T-helper 9 cell (primary cell): Measurements from ENCODE around the gene MAN2A2.
"Not testable (repeated sequence)": the region's sequence is repeated elsewhere in the genome, so short reads cannot be mapped to it uniquely, and the experiment has no call there.

Source experiments
- DNase-seq: peaks from one replicate; pipeline ENCODE4 v3.0.0-alpha.2; 2020

Gene MAN2A2

DNA sequence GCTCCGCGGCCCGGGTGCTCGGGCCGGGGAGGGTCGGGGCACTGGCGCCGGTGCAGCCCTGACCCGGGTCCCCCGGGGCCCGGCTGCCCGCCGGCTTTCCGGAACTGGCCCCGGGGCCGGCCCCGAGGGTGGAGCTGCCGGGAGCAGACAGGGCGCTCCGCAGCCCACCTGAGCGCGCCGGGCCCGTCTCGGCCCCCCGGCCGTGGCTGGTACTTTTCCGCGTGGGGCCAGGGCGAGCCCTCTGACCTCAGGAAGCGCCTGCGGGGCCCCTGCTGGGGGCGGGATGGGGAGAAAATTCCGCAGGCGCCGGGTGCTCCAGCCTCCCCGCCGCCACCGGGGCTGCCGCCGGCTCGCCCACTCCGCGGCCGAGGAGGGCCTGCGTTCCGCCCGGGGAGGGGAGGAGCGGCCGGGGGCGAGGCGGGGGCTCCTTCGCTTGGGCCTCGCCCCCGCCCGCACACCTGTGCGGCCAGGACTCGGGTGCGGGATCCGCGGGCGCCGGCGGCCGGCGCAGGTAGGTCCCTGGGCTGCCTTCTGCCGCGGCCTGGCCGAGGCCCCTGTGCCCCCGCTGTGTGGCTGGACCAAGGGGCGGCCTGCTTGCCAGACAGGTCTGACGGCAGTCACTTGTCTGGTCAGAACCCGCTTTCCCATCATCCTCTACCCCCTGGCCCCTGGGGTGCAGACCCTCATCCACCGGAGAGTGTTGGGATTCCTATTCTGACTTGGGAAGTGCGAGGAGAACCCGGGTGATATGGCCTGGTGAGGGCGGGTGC is 31.2 kb upstream of the MAN2A2 start:
- DNase-seq: no peak

DNA sequence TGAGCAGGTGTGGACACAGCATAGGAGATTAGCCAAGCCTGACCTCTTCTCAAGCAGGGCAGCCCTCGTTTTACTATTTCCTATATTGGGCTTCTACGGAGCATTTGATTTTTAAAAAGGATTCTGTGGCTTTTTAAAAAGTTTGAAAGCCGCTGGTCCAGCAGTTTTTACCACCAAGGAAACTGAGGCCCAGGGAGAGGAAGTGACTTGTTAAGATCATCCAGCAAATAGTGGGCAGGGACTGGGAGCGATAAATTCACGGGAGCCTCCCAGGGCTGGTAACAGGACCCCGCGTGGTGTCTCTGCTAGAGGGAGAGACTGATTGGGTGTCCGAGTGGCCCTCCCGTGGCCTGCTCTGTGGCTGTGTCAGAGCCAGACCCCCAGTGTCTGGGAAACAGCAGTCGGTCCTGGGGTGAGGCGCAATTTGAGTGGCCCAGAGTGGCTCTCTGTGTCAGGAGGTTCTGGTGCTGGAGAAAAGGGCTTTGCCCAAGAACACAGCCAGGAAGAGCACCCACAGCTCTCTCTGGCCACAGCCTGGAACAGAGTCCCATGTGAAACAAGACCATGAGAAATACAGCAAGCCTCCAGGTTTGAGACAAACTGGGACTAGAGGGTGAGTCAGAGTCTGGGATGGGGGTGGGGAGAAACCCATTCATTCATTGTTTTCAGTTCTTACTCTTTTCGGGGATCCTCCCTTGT is 30.5 kb upstream of the MAN2A2 start:
- no peak for DNase-seq

DNA sequence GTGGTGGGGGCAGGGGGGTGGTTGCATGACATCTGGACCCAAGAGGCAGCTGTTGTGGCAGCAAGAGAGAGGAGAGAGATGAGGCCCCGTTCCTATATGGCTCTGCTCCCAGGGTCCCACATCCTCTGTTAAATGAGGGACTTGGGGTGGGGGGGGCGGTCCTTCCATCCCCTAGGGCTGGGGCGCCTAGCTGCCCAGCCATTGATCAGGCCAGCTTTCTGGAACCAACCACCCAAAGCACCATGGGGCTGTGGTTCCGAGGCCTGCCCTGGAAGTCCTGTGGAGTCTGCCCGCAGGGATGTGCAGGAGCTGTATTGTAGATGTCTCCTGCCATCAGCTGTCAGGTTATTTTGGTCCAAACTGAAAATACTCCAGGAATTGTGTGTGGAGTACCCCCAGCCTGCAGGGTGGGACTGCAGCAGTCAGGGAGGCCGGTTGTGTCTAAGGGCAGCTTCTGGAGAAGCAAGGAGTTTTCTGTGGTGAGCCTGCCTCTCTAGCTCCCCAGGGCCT is 29.6 kb upstream of the MAN2A2 start:
- no peak for DNase-seq

GRCh38 chr15:90873998-90874605 is 29.0 kb upstream of the MAN2A2 start:
- no peak for DNase-seq

- DNase-seq: not testable (repeated sequence)
Observed at GRCh38 chr15:90874986-90875385, 28.1 kb upstream of the MAN2A2 start.

- DNase-seq: no peak
Observed at GRCh38 chr15:90875549-90875981, 27.5 kb upstream of the MAN2A2 start.

DNA sequence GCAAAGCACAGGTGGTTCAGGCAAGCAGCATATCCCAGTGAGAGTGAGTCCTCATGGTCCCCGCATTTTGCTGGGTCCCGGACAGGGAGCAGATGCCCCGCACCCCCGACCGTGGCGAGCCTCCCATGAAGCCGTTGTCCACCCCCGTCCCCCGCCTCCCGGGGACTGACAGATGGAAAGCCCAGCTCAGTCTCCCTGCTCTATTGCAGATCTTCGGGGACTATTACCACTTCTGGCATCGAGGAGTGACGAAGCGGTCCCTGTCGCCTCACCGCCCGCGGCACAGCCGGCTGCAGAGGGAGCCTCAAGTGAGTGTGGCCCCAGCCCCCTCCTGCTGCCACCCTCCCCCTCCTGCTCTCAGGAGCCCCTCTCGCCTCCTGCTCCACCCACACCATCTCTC is 27.1 kb upstream of the MAN2A2 start:
- no peak for DNase-seq

- no peak for DNase-seq
Observed at GRCh38 chr15:90876512-90877170, 26.5 kb upstream of the MAN2A2 start.

DNA sequence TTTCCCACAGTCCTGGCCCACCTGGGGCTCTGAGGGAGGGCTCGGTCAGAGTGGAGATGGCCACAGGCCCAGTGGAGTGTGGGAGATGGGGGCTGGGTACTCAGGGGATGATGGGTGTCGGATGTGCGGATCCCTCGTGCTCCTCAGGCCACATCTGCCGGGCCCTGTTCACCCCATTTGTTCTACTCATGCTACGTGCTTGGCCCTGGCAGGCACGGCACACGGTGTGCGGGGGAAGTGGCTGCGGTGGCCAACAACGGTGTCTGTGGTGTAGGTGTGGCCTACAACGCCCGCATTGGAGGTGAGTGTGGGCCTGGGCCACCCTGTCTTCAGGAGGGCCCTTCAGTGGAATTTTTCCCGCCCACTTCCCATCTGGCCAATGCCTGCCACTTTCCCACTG is 25.8 kb upstream of the MAN2A2 start:
- no peak for DNase-seq

DNA sequence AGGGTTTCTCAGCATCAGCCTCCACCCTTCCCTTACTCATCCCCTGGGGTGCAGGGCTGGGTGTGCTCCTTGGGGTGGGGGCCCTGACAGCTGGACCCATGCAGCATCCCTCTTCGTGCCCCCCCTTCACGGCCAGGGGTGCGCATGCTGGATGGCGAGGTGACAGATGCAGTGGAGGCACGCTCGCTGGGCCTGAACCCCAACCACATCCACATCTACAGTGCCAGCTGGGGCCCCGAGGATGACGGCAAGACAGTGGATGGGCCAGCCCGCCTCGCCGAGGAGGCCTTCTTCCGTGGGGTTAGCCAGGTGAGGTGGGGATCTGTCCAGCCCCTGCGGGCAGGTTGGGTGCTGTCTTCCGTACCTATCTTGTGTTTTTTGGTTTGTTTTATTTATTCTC is 25.1 kb upstream of the MAN2A2 start:
- no peak for DNase-seq

GRCh38 chr15:90878660-90879059 is 24.4 kb upstream of the MAN2A2 start:
- DNase-seq: no peak

GRCh38 chr15:90879730-90880366 is 23.3 kb upstream of the MAN2A2 start:
- no peak for DNase-seq

DNA sequence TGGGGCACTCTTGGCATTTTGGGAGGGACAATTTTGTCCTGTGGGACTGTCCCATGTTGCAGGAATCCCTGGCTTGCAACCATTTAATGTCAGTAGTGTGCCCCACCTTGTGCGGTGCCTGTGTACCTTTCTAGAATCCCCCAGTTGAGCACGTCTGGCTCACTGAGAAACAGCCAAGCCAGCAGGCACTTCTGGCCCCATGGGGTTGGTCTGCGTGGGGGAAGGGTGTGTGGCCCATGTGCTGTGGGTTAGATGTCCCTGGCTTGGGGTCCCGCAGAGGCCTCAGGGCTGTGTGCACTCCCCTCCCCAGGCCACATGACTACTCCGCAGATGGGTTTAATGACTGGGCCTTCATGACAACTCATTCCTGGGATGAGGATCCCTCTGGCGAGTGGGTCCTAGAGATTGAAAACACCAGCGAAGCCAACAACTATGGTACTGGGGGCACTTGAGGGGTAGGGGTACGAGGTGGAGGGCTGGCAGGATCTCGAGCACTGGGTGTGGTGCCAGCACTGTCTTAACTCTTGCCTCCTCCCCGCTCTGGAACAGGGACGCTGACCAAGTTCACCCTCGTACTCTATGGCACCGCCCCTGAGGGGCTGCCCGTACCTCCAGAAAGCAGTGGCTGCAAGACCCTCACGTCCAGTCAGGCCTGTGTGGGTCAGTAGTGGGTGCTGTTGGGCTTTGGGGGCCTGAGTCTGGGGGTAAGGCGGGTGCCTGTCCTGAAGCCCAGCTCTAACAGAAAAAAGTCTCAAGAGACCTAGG is 22.5 kb upstream of the MAN2A2 start:
- no peak for DNase-seq

DNA sequence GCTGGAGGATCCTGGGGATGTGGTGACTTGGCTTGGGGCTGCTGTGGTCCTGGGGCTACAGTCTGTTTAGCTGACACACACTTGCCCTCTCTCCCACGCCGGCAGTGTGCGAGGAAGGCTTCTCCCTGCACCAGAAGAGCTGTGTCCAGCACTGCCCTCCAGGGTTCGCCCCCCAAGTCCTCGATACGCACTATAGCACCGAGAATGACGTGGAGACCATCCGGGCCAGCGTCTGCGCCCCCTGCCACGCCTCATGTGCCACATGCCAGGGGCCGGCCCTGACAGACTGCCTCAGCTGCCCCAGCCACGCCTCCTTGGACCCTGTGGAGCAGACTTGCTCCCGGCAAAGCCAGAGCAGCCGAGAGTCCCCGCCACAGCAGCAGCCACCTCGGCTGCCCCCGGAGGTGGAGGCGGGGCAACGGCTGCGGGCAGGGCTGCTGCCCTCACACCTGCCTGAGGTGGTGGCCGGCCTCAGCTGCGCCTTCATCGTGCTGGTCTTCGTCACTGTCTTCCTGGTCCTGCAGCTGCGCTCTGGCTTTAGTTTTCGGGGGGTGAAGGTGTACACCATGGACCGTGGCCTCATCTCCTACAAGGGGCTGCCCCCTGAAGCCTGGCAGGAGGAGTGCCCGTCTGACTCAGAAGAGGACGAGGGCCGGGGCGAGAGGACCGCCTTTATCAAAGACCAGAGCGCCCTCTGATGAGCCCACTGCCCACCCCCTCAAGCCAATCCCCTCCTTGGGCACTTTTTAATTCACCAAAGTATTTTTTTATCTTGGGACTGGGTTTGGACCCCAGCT is 21.7 kb upstream of the MAN2A2 start:
- no peak for DNase-seq

DNA sequence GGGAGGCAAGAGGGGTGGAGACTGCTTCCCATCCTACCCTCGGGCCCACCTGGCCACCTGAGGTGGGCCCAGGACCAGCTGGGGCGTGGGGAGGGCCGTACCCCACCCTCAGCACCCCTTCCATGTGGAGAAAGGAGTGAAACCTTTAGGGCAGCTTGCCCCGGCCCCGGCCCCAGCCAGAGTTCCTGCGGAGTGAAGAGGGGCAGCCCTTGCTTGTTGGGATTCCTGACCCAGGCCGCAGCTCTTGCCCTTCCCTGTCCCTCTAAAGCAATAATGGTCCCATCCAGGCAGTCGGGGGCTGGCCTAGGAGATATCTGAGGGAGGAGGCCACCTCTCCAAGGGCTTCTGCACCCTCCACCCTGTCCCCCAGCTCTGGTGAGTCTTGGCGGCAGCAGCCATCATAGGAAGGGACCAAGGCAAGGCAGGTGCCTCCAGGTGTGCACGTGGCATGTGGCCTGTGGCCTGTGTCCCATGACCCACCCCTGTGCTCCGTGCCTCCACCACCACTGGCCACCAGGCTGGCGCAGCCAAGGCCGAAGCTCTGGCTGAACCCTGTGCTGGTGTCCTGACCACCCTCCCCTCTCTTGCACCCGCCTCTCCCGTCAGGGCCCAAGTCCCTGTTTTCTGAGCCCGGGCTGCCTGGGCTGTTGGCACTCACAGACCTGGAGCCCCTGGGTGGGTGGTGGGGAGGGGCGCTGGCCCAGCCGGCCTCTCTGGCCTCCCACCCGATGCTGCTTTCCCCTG is 21.0 kb upstream of the MAN2A2 start:
- DNase-seq: no peak

- no peak for DNase-seq
Observed at GRCh38 chr15:90882781-90883525, 20.1 kb upstream of the MAN2A2 start.

GRCh38 chr15:90883526-90883975 is 19.6 kb upstream of the MAN2A2 start:
- DNase-seq: no peak

DNA sequence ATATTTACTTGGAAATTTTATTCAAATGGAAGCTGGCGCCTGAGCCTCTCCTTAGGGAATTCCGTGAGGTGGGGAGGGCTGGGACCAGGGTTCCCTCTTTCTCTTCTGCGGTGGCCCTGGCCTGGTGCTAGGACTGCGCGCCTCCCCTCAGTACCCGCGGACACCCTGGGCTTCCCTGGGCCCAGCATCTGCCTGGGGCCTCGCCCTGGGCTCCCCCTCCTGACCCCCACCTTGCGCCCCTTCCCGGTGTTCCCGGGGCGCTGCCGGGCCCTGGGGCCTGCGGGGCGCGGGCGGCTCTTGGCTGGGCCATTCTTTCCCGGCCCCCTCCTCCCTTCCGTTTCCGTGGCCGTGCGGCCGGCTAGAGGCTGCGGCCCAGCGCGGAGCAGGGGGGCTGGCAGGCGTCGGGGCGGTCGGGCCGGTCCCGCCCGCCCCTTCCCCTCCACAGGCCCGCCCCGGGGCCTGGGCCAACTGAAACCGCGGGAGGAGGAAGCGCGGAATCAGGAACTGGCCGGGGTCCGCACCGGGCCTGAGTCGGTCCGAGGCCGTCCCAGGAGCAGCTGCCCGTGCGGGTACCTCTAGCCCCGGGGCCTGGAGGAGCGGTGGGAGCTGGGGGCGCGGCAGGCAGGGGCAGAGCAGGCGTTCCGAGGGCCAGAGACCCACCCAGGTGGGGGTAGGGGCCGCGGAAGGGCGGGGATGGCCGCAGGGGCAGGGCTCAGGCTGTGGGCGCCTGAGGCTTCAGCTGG is 19.0 kb upstream of the MAN2A2 start, which contains the start of gene FES:
TSS of gene FES (plus strand) at position 529 of the 743 bp plus-strand sequence. CDS start 542 bp downstream, outside the sequence.
- no peak for DNase-seq
